Stimulated activated CD4-positive, alpha-beta T cell treated with anti-CD3 and anti-CD28 coated beads, Interleukin-2, amount 100 ng/mL, for 4 hours (primary cell): Measurements from ENCODE around the gene KLF6.
"Not testable (repeated sequence)": the region's sequence is repeated elsewhere in the genome, so short reads cannot be mapped to it uniquely, and the experiment has no call there.

Source experiments
- DNase-seq: peaks from one replicate; pipeline ENCODE4 v3.0.0-alpha.2; 2020; ENCODE audit warnings: low read depth

Gene KLF6

DNA sequence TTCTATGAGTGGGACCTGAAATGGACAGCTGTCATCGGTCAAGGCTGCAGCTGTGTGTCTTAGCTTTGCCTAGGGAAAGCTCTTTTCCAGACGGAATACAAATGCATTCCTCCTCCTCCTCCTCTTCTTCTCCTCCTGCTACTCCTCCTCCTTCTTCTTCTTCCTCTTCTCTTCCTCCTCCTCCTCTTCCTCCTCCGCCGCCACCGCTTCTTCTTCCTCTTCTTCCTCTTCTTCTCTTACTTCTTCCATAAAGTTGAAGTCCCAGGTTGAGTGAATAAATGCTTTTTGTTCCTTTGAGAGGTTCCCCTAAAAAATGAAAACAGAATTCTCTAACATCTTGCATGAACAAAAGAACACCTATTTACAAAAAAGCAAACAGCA, 28.7 kb downstream of the KLF6 start:
- DNase-seq: no peak

DNA sequence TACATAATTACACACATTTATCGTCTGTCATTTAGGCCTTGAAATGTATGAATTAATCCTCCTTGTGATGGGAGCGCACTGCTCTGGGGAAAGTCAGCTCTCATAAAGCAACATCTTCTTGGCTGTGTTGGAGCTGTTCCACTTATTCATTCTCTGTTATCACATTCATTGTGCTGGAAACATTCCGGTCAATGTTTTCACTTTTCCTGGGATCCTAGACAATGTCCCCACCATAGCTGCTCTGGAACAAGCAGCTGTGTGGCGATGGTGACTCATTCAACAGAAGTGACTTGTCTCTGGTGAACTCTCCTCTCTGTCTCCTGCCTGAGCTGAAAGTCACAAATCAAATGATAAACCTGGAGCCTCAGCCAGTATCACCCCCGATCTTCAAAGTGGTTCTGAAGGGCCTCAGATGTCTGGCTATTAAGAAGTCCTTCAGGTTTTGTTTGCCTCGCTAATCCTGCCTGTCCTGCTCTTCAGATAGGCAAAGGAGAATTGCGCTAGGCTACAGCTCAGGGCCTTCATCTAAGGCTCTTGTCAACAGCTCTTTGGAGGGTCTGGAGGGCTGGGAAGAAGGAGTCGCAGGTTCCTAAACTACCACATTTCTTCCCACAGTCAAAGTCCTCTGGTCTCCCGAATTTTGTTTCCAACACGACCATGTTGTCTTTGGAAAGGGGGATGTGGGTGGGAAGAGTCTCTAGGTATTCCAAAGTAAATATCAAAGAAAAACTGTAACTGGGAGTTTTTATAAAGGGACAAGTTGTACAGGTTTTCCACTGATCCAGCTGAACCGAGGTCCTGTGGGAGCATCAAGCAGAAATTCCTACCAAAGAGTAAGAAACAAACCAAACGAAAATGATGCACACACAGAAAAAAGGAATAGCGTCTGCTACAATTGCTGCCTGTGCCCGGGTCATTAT, 29.3 kb downstream of the KLF6 start:
- DNase-seq: no peak

DNA sequence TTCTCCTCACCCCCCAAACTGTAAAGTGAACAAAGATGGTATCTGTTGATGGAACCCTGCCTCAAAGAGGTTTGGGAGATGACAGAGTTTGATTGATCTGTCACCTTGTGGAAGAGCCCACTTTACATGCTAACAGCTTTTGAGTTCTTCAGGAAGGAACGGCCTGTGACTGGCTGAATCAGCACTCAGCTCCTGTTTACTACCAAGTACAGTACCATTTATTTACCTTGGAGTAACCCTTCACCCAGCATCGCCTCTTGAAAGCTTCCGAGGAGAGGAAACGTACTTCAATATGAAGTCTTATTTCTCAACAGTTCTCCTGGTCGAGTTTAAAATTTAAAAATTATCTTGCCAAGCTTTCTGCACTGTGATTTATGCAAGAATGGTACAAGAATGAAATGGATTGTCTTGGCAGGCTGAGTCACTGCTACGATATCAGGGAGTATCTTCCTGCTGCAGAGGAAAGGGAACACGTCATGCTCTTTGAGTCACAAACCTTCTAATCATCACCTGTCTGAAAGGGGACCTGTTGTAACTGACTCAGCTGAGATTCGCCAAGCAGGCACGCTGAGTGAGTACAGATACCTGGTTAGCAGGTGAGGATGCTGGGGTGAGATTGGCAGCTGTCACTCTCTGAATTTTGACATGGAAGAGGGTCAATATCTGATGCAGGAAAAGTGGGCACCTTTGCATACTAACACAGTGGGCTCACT, 30.1 kb downstream of the KLF6 start:
- DNase-seq: peak; percentile 34

DNA sequence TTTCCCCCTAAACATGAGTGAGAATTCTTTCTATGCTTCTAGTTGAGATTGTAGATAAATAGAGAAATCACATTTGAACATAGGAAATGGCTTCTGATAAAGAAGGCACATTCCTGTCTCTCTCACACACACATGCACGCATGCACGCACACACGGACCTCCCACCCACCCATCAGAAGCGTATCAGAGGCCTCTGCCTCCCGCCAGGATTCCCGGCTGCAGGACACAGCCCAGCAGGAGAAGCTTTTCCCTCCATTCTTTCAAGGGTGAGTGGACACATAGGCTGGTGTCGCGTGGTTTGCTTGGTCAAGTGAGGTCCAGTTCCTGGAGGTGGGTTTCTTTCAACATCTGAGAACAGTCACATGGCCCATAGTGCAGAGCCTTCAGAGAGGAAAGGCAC, 34.2 kb downstream of the KLF6 start:
- DNase-seq: no peak

DNA sequence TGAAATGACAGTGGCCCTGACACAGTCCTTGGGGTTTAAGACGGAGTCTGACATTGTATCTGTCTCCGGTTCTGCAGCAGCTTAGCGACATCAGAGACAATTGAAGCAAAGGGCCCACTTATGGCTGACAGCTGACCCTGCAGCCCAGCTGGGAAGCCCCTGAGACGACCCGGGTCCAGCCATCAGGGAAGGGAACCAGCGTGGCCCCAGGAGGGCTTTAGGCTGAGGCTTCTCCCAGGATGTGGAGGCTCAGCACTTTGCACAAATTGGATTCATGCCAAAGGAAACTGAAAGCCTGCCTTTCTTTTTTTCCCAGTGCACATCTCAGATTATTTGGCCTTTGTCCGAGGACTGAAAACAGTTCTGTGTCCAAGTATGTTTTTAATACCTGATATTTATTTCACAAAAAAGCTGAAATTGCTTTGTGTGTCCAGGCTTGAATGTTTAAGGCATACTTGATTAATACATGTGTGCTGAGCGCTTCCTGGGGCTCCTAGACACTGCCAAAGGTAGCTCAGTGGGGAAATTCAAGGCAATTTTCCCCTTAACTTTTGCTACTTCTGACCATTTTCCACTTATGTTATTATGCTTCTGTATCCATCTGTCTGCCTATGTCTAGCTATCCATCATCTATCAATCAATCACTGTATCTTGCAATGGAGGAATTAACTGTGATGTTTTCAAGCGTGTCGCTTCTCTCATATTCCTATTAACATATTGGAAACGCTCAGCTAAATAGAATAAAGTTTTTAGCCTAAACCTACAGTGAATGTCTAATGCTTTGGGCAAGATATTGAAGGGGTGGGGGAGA, 34.8 kb downstream of the KLF6 start:
- no peak for DNase-seq

DNA sequence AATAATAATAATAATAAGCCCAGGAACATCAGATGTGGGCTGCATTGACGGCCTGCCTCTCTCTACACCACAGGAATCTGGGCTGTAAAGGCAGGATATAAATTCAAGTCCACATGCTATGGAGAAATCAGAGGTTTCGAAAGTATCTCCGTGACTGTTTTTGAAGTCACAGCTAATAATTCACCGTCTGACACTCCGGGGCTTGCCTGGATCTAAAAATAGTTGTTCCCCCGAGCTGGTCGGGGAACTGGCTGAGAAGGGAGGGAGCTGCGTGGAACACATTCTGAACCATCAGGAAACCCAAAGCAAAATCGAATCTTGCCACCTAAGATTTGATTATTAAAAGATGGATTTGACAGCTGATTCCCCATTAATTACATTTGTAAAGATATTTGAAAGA, 35.4 kb downstream of the KLF6 start:
- DNase-seq: no peak

DNA sequence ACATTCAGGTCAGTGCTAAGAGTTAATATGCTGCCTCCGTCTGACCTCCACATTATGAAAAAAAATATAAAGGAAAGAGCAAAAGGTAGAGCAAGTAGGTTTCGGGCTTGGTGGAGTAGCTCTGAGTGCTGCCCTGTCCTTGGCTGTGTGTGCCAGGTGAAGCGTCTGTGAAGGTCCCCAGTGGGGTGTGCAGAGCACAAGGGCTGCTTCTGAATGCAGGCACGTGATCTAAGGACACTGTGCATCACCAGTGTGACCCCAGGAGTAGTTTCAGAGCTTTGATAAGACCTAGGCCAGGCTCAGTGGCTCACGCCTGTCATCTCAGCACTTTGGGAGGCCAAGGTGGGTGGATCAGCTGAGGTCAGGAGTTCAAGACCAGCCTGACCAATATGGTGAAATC, 36.0 kb downstream of the KLF6 start:
- no peak for DNase-seq

DNA sequence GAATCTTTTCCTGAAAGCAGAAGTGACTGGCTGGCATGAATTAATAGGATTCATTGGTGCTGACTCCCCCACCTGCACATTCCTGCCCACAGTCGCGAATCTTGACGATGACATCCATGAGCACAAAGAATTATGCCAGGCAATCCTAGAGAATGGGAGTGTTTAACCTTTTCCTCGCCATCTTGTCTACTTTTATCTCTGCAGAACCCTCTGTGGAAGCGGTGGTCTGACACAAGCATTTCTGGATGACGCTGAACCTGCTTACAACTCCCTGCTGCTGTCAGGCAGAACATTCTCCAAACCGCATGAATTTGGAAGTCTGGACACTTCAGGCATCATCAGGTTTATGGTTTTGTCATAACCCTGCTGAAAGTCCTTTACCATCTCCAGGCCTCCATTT, 36.5 kb downstream of the KLF6 start:
- no peak for DNase-seq

DNA sequence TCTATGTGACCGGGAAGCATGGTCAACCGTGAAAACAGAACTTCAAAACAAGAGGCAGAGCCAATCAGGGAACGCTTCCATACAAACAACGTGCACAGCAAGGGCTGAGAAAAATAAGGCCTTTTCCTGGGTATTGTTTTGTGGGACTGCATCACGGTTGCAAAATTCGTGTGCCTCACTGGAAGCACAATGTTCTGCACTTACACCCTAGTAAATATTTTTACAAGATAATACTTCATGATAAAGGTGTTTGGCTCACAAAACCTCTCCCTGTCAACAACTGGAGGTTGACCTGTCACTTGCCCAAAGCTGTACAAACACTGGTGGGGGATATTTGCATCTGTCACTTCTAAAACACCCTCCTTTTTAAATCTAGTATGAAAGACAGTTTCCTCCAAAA, 37.0 kb downstream of the KLF6 start:
- no peak for DNase-seq

DNA sequence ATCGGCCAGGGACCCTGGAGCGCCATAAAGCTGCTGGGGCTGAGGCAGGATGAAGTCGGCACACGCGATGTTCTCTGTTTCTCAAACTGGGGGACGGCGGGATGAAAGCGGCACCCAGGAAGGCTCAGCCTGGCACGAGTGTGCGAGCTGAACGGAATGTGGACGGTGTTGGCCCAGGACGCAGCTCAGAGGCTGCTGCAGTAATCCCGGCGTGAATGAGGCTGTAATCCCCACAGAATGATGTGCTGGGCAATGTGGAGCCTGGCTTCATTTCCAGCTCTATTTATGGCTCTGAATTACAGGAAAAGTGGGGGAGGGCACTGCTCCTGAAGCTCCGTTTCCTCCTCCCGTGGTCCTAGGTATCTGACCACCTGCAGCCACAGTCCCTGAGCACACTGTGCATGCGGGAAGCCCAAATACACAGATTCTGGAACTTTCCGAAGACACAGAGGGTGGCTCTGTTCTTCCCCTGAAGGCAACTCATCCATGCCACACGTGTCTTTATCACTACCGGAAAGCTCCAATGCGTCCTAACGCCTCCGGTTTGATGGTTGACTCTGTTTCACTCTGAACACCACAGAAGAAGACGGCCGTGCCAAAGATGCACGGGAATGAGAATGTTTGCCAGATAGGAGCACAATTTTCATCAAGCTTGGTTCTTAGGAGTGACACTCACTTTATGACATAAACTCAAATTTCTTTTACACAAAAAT, 37.6 kb downstream of the KLF6 start:
- DNase-seq: no peak

DNA sequence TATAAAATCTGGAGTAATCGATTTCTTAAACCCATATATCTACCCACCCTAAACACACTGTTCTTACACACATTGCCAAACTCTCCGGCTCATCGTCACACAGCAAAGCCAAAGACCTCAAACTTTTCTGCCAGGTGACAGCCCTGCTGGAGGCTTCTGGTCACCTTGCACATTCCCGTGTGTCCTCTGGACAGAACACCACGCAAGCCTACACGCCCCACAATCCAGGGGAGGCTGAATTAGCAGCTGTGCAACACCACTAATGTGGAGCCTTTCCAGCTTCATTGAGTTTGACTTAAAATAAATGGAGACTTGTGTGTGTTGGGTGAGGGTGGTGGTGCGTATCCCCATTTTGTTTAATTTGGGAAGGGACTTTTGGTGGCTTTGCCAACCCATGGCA, 38.4 kb downstream of the KLF6 start:
- DNase-seq: no peak

DNA sequence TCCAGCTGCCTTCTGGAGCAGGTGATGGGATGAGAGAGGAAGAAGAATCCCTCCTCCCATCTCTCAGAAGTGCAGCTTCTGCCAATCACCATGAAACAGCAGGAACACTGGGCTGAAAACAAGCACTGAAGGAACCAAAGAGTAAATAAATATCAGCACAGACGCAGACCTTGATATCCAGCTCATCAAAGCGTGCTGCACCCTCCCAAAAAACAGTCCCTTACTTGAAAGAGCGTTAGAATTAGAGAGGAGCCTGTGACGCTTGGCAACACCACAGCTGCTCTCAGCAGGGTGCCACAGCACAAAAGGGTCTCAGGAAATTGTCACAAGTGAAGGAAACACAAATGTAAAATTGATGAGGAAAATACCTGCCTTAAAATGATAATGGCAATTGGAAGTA, 39.5 kb downstream of the KLF6 start:
- DNase-seq: no peak

DNA sequence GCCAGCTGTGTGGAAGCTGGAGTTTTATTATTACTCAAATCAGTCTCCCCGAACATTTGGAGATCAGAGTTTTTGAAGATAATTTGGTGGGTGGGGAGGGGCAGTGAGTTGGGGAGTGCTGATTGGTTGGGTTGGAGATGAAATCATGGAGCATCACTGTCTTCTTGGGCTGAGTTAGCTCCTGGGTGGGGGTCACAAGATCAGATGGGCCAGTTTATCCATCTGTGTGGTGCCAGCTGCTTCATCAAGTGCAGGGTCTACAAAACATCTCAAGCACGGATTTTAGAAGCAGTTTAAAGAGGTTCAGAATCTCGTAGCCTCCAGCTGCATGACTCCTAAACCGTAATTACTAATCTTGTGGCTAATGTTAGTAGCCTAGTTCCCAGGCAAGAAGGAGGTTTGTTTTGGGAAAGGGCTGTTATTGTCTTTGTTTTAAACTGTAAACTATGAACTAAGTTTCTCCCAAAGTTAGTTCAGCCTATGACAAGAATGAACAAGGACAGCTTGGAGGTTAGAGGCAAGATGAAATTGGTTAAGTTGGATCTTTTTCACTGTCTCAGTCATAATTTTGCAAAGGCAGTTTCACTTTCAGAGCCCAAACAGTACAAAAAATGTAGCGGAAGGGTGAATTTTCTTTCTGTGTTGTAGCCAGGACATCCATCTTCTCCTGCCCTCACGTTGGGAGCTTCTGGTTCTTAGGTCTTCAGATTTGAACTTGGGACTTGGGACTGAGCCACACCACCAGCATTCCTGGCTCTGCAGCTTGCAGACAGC, 43.1 kb downstream of the KLF6 start:
- no peak for DNase-seq

DNA sequence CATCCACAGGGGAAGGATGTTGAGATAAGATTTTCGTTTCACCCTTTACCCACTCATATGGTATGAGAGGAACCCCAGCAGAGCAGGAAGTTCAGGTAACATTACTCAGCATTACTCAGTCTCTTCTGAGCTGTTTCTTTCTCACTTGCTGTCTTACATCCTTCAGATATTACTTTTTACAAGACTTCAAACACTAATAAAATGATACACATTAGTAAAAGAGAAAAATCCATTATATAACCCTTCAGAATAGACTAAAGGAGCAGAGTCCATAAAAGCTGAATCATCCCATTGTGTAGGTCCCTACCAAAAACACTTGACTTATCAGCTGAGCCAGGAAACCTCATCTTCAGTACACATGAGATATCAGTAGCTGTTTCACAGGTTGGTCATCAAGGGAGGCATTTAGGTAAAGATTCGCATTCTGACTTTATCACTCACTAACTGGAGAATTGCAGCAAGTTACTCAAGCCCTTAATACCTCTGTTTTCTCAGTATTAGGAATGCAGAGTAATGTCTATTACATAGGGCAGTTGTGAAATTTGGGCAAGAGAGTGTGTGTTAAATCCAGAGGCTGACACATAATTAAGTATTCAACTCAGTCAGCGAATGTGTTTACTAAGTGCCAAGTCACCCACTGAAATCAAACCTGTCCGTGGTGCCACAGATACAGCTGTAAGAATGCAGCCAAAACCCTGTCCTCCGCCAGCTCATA, 44.7 kb downstream of the KLF6 start:
- no peak for DNase-seq

DNA sequence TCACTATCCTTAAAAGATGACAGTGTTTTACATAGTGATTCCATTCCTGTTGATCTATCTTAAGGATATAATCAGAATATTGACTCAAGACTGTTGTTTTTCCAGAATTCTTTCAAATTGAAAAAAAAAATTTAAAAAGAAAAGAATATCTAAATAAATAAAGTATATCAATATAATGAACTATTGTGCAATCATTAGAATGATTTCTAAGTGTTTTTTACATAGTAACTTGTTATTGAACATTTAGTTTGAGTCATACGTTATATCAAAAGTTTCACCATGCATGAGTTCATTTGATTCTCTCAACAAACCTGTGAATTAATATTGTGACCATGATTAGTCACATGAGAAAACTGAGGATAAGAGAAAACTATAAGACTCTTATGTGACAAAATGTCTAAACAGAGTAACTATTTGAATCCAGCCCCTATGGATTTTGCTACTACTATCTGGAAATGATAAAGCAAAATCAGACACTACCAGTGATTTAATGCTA, 46.1 kb downstream of the KLF6 start:
- DNase-seq: no peak

DNA sequence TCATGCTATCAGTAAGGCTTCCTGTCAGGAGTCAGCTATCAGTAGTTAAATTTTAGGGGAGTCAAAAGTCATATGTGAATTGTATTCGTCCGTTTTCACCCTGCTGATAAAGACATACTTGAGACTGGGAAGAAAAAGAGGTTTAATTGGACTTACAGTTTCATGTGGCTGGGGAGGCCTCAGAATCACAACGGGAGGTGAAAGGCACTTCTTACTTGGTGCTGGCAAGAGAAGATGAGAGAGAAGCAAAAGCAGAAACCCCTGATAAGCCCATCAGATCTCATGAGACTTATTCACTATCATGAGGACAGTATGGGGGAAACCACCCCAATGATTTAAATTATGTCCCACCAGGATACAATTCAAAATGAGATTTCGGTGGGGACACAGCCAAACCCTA, 47.1 kb downstream of the KLF6 start:
- no peak for DNase-seq

DNA sequence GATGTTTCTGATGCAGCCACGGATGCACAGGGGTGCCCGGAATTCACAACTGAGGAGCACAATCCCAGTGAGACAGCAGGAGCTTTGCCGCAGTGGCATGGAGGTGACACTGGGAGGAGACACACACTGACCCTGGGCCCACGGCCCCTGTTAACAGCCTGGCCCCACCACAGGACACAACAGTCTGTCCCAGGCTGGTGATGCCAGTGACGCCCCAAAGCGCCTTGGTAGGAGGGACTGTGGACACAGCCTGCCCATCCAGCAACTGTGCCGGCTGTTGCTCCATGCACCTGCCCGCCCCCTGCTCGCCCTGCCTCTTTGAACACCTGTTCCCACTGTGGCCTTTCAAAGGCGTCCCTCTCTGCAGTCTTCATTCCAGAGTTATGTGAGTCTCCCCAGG, 49.8 kb downstream of the KLF6 start:
- no peak for DNase-seq

DNA sequence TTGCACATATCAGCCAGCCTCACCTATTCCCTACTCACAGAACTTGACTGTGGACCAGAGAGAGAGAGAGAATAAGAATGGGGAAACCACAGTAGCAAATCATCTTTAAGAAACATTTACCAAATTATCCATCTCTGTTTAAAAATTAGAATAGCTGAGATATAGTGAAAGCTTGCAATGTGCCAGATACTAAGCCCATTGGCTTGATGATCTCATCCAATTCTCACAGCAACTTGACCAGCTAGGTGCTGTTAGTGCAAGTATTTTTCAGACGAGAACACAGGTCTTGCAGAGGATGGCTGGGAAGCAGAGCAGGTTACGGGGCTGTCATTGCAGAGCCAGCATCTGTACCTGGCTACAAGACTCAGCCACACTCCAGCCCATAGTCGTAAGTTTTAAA, 50.9 kb downstream of the KLF6 start:
- no peak for DNase-seq

DNA sequence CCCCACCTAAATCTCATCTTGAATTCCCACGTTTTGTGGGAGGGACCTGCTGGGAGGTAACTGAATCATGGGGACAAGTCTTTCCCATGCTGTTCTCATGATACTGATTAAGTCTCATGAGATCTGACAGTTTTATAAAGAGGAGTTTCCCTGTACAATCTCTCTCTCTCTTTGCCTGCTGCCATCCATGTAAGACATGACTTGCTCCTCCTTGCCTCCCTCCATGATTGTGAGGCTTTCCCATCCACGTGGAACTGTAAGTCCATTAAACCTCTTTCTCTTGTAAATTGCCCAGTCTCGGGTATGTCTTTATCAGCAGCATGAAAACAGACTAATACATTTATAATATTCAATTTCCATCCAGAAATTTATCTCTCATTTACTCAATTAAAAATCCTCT, 52.8 kb downstream of the KLF6 start:
- DNase-seq: not testable (repeated sequence)

DNA sequence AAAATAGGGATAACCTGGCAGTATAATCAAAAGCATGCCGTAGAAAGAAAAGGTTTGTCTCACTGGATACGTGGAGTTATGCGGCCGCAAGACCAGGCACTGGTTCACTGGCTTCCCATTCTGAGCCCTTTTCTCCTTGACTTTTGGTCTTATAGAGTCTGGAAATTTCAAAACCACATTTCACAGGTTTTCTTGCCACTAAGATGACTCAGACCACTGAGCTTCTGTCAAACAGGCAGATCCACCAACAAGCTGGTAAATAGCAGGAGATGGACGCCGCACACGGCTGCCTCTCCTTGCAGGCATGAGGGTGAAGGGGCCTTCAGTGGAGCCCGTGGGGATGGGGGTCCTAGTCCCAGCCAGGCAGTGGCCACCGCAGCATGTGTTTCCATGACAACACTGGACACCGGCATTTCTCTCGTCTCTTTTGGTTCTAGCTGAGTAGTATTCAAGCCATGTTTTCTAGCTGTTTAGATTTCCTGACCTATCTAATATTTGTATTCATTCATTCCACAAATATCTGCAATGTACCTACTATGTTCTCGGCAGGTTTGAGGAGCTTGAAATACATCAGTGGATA, 55.5 kb downstream of the KLF6 start:
- DNase-seq: no peak
